ENCODE measurements around the gene CGB5.

CGB5 gene

GRCh38 chr19:49085020-49085867 is 41.6 kb downstream of the CGB5 start, which contains the start of gene SNRNP70:
Gene SNRNP70, plus strand, starts transcription at chr19:49085451. Its CDS starts 964 bp downstream, at chr19:49086415.
- peak; percentile 97 to 99 (median 98) for DNase-seq (ENCODE audit: low read depth in 3 of 3)

GRCh38 chr19:49085868-49086232 is 42.2 kb downstream of the CGB5 start:
- DNase-seq (ENCODE audit: low read depth in 3 of 3): no peak

- no peak for DNase-seq (ENCODE audit: low read depth in 3 of 3)
These were observed 42.6 kb downstream of the CGB5 start for GRCh38 chr19:49086296-49086695.

GRCh38 chr19:49091391-49092038 is 47.9 kb downstream of the CGB5 start:
- DNase-seq (ENCODE audit: low read depth in 3 of 3): no peak

DNA sequence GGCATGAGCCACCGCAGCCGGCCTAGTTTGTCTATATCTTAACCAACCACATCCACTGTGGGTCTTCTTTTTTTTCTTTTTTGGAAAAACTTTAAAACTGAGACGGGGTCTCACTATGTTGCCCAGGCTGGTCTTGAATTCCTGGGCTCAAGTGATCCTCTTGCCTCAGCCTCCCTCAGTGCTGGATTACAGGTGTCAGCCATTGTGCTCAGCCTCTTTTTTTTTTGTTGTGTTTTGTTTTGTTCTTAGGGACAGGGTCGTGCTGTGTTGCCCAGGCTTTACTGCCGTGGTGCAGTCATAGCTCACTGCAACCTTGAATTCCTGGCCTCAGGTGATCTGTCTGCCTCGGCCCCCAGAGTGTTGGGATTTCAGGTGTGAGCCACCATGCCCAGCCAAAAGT is 49.0 kb downstream of the CGB5 start:
- DNase-seq (ENCODE audit: low read depth in 3 of 3): no peak

Measured in stimulated activated CD4-positive, alpha-beta T cell treated with anti-CD3 and anti-CD28 coated beads, TNF-alpha, amount 100 ng/mL, for 48 hours (primary cell).